Keratinocyte (primary cell): Measurements from ENCODE around the gene HOXD4. TPM values are rescaled to one million over a fixed set of nuclear protein-coding genes. Genes with fewer than 3 reads are reported as not detected.

Experiments used
- DNase-seq: peaks from one replicate; pipeline ENCODE4 v3.0.0-alpha.2; 2011; ENCODE audit warnings: low read depth, missing footprints, low spot score
- FAIRE-seq: peaks from 2 replicates; lab custom pipeline; 2011; peaks lifted over from hg19 to GRCh38; lab: Jason Lieb, UNC
- H2AFZ ChIP-seq: 2 replicates; pipeline ENCODE4 v1.6.0; 2012; ENCODE audit warnings: low read length, control low read depth, inconsistent platforms; ENCODE audit not compliant: control insufficient read depth
- H3K27ac ChIP-seq: 2 replicates; pipeline ENCODE4 v1.5.1; 2011; ENCODE audit warnings: low read length; ENCODE audit not compliant: control insufficient read depth, insufficient read depth
- H3K27me3 ChIP-seq: 3 replicates; pipeline ENCODE4 v1.6.0; 2011; ENCODE audit warnings: low read length; ENCODE audit not compliant: control insufficient read depth, insufficient read depth; ENCODE audit errors: extremely low read depth
- H3K36me3 ChIP-seq, 2 experiments: 2 replicates in 1 of 2; 3 replicates in 1 of 2; pipeline ENCODE4 v1.5.1; 2011; ENCODE audit warnings: low read length in 2 of 2, mild to moderate bottlenecking in 1 of 2; ENCODE audit not compliant: control insufficient read depth in 2 of 2, insufficient read depth in 2 of 2; ENCODE audit errors: extremely low read depth in 1 of 2
- H3K4me1 ChIP-seq: 3 replicates; pipeline ENCODE4 v1.5.1; 2011; ENCODE audit warnings: low read length; ENCODE audit not compliant: control insufficient read depth, insufficient read depth; ENCODE audit errors: extremely low read depth
- H3K4me2 ChIP-seq: 3 replicates; pipeline ENCODE4 v1.6.0; 2011; ENCODE audit warnings: low read depth, low read length; ENCODE audit not compliant: control insufficient read depth, insufficient read depth; ENCODE audit errors: extremely low read depth
- H3K4me3 ChIP-seq, 3 experiments: fragments of 200-600 bp in 1 of 3; sonication (generic) in 1 of 3; 2 replicates in 2 of 3; 3 replicates in 1 of 3; pipeline ENCODE4 v1.5.1; 2011 to 2016; ENCODE audit warnings: low read length in 3 of 3, mild to moderate bottlenecking in 3 of 3, control low read depth in 2 of 3, inconsistent platforms in 1 of 3, low read depth in 1 of 3, mixed read lengths in 1 of 3, mixed run types in 1 of 3, moderate library complexity in 1 of 3; ENCODE audit not compliant: control insufficient read depth in 2 of 3, insufficient read depth in 2 of 3; ENCODE audit errors: extremely low read depth in 1 of 3
- H3K79me2 ChIP-seq: 2 replicates; pipeline ENCODE4 v1.6.0; 2012; ENCODE audit warnings: low read length; ENCODE audit not compliant: control insufficient read depth, insufficient read depth
- H3K9ac ChIP-seq: 3 replicates; pipeline ENCODE4 v1.6.0; 2011; ENCODE audit warnings: low read length; ENCODE audit not compliant: control insufficient read depth, insufficient read depth; ENCODE audit errors: extremely low read depth
- H3K9me1 ChIP-seq: 3 replicates; pipeline ENCODE4 v1.6.0; 2011; ENCODE audit warnings: low read length; ENCODE audit not compliant: control insufficient read depth, insufficient read depth; ENCODE audit errors: extremely low read depth
- H3K9me3 ChIP-seq: 2 replicates; pipeline ENCODE4 v1.5.1; 2012; ENCODE audit warnings: low read depth, low read length; ENCODE audit not compliant: control insufficient read depth
- H4K20me1 ChIP-seq: 3 replicates; pipeline ENCODE4 v1.6.0; 2011; ENCODE audit warnings: low read length; ENCODE audit not compliant: control insufficient read depth, insufficient read depth; ENCODE audit errors: extremely low read depth
- CTCF ChIP-seq, 3 experiments: IDR thresholded peaks in 1 of 3; conservative IDR thresholded peaks in 1 of 3; optimal IDR thresholded peaks in 1 of 3; 2 replicates in 2 of 3; 3 replicates in 1 of 3; pipeline versions ENCODE3 to v1.5.1; 2011; ENCODE audit warnings: low read length in 3 of 3, mild to moderate bottlenecking in 3 of 3, moderate library complexity in 2 of 3, control low read depth in 1 of 3, inconsistent platforms in 1 of 3; ENCODE audit not compliant: insufficient read depth in 2 of 3; ENCODE audit errors: extremely low read depth in 1 of 3
- EZH2 ChIP-seq: IDR thresholded peaks from one replicate; pipeline ENCODE4 v1.6.1; 2012; ENCODE audit warnings: inconsistent platforms, mild to moderate bottlenecking, low read length, moderate library complexity
- dilution Hi-C: fragments of 300-500 bp; cut with MboI; formaldehyde crosslinking; loops from one replicate; pipeline ENCODE4 v1.7.0; 2020; ENCODE audit warnings: low sequenced_read_pairs; ENCODE audit not compliant: extremely low pct_ligation_motif_present
- polyA plus RNA-seq, 5 experiments: library from polyadenylated mRNA; depleted of rRNA in 3 of 5; stranded (reverse) in 3 of 5; stranded (forward) in 1 of 5; unstranded in 1 of 5; fragments of >200 nt; gene quantifications; 1 replicate in 1 of 5; 2 replicates in 3 of 5; 3 replicates in 1 of 5; pipeline versions ENCODE4 v1.2.1 to v1.2.3, GENCODE V29; 2011 to 2012; ENCODE audit warnings: missing spikeins in 2 of 5, low read depth in 1 of 5, low replicate concordance in 1 of 5

HOXD4 gene
- polyA plus RNA-seq, 1 donor (not counting 4 experiments of a cell fraction or from before 2014, with no cell fraction given) = not detected

- FAIRE-seq (no peak), DNase-seq (no peak)
- peaks cover 74% of the 10 kb centered on the region for H3K27me3 ChIP-seq
- H3K4me1 ChIP-seq = no peaks in the 10 kb centered on the region
- H3K9me3 ChIP-seq = peaks cover 2% of the 10 kb centered on the region
- dilution Hi-C loops = loop anchor here (25.0 kb wide), 1 partner anchor 471 kb away; no protein-coding TSS in a partner anchor
- no peaks in the 10 kb centered on the region for H3K36me3 ChIP-seq
- H3K4me2 ChIP-seq = no peak overlapping the region
- no peak overlapping the region for H2AFZ ChIP-seq
- H3K9ac ChIP-seq = no peak overlapping the region
- H3K9me1 ChIP-seq = no peaks in the 10 kb centered on the region
- no peak overlapping the region for H3K4me3 ChIP-seq
- no peak for TF ChIP-seq EZH2
- no peak for TF ChIP-seq CTCF (optimal IDR thresholded peaks at IDR 0.05 in 1 of 3, IDR thresholded peaks at IDR 0.05 in 1 of 3, conservative IDR thresholded peaks at IDR 0.05 in 1 of 3; ENCODE audit: extremely low read depth in 1 of 3, insufficient read depth in 2 of 3, low read length in 3 of 3)
- no peaks in the 10 kb centered on the region for H4K20me1 ChIP-seq
- no peaks in the 10 kb centered on the region for H3K79me2 ChIP-seq
- no peak overlapping the region for H3K27ac ChIP-seq
Measured at GRCh38 chr2:176166272-176166671, 14.9 kb downstream of the HOXD4 start.

- Histone ChIP-seq H3K9me3 (peaks cover 5% of the 10 kb centered on the region), H3K4me3 (no peak overlapping the region), H4K20me1 (no peaks in the 10 kb centered on the region), H3K9ac (no peak overlapping the region), H3K9me1 (no peaks in the 10 kb centered on the region), H3K27me3 (peaks cover 74% of the 10 kb centered on the region), H3K4me1 (no peaks in the 10 kb centered on the region), H2AFZ (no peak overlapping the region), H3K36me3 (no peaks in the 10 kb centered on the region), H3K27ac (no peak overlapping the region), H3K79me2 (no peaks in the 10 kb centered on the region), H3K4me2 (no peak overlapping the region)
- no peak for DNase-seq
- TF ChIP-seq EZH2 (no peak), CTCF (optimal IDR thresholded peaks at IDR 0.05 in 1 of 3, IDR thresholded peaks at IDR 0.05 in 1 of 3, conservative IDR thresholded peaks at IDR 0.05 in 1 of 3; ENCODE audit: extremely low read depth in 1 of 3, insufficient read depth in 2 of 3, low read length in 3 of 3) (no peak)
- dilution Hi-C loops = loop anchor here (25.0 kb wide), 1 partner anchor 470 kb away; no protein-coding TSS in a partner anchor
- no peak for FAIRE-seq
Measured at GRCh38 chr2:176167398-176167797, 16.0 kb downstream of the HOXD4 start.
